ENCODE results near the gene FRMPD3. TPM values are rescaled to one million over a fixed set of nuclear protein-coding genes. Genes with fewer than 3 reads are reported as not detected.

FRMPD3 gene
- not detected in 2 replicates for total RNA-seq (2014; rRNA removed; shearing (Covaris generic))

DNA sequence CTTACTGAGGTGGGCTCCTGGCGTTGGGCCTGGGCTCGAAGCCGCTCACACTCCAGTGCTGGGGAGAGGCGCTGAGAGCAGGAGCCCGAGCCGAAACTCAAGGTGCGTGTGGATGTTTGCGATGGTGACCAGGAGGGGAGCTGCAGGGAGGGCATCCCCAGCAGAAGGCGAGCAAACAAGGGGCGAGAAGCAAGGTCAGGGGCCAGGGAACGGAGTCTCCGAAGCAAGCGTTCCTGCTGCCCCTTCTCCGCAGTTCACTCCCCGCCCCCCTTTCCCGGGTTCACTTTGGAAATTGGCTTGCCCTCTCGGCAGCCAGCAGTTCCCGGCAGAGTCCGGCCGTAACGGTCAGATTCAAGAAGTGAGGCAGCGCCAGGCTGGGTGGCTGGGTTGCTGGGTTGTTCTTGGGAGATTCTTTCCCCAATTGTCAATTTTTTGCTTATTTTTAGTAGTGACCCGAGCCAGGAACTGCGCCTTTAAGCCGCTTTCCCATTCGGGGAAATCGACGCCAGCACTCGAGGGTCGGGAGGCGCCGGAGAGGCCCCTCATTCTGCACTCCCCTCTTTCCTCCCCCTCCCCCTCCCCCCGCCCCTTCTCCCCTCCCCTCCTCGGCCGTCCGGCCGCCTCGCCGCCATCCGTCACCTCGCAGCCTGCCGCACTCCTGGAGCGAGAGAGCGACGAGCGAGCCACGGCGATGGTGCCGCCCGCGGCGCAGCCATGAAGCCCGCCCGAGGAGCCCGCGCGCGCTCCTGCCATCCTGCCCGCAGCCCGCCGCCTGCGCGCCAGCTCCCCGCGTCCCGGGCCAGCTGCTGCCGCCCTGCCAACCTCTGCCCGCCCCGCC, at the start of gene FRMPD3:
TSS of gene FRMPD3 (plus strand) at position 655 of the 838 bp plus-strand sequence. CDS start 76,937 bp downstream, outside the sequence.
- no peak for DNase-seq (ENCODE audit: low read depth in 1 of 2, low spot score in 2 of 2)
- Histone ChIP-seq H3K27ac (no peak within 1 kb of the TSS), H3K27me3 (replicated peaks) (peaks cover 14% of the 10 kb centered on the region), H3K9me3 (replicated peaks) (no peaks in the 10 kb centered on the region), H3K36me3 (no peaks in the 10 kb centered on the region), H3K4me1 (replicated peaks) (no peaks in the 10 kb centered on the region), H3K4me3 (peak within 1 kb of the TSS; percentile 25)

DNA sequence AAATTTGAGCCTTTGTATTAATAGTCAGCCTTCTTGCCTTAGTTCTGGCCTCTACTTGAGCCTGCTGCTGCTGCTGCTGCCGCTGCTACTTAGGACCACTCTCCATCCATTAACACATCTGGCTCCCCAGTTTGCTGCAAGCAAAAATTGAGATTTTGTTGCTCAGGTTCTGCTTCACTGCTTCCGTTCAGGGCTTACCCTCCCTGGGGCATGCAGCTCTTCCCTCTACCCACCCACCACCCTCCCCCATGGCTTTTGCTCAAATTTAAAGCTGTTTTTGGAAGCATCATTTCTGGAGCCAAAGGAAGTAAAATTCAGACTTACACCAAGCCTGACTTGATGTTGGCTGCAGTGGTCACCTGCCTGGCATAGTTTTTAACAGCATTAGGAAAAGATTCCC, 28.9 kb upstream of the FRMPD3 start:
- Histone ChIP-seq H3K27ac (no peak overlapping the region), H3K27me3 (replicated peaks) (no peaks in the 10 kb centered on the region), H3K4me1 (replicated peaks) (no peaks in the 10 kb centered on the region), H3K36me3 (no peaks in the 10 kb centered on the region), H3K4me3 (no peak overlapping the region), H3K9me3 (replicated peaks) (no peaks in the 10 kb centered on the region)
- DNase-seq (ENCODE audit: low read depth in 1 of 2, low spot score in 2 of 2) = no peak

DNA sequence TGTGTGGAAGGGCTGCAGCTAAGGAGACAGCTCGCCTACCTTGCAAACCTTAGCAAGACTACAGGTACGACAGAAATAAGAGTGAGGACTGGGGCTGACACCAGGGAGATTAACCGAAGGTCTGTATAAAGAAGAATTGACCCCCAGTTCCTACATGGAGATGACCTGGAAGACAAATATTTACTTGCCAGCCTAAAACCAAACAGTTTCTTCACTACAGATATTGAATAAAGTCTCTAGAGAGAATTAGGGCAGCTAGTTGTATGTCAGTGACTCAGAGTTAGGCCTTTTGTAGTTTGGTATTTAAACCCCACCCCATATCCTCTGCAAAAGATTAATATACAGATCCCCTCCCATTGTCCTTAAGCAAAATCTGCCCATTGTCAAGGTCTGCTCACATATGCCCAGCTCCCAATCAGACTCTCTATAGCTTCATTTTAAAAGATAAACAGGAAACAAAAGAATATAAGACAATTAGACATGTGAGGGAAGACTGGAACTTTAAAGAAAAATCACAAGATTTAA, 28.1 kb upstream of the FRMPD3 start:
- no peaks in the 10 kb centered on the region for H3K4me1 ChIP-seq (replicated peaks)
- H3K36me3 ChIP-seq = no peaks in the 10 kb centered on the region
- no peaks in the 10 kb centered on the region for H3K27me3 ChIP-seq (replicated peaks)
- H3K27ac ChIP-seq = no peak overlapping the region
- H3K4me3 ChIP-seq = no peak overlapping the region
- H3K9me3 ChIP-seq (replicated peaks) = no peaks in the 10 kb centered on the region
- no peak for DNase-seq (ENCODE audit: low read depth in 1 of 2, low spot score in 2 of 2)

DNA sequence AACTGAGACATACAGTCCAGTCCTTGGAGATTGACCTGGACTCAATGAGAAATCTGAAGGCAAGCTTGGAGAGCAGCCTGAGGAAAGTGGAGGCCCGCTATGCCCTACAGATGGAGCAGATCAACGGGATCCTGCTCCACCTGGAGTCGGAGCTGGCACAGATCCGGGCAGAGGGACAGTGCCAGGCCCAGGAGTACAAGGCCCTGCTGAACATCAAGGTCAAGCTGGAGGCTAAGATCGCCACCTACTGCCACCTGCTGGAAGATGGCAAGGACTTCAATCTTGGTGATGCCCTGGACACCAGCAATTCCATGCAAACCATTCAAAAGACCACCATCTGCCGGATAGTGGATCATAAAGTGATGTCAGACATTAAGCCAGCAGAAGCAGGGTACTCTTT, 20.4 kb upstream of the FRMPD3 start:
- H3K4me3 ChIP-seq = no peak overlapping the region
- no peaks in the 10 kb centered on the region for H3K4me1 ChIP-seq (replicated peaks)
- H3K27me3 ChIP-seq (replicated peaks) = no peaks in the 10 kb centered on the region
- no peaks in the 10 kb centered on the region for H3K9me3 ChIP-seq (replicated peaks)
- H3K36me3 ChIP-seq = no peaks in the 10 kb centered on the region
- DNase-seq (ENCODE audit: low read depth in 1 of 2, low spot score in 2 of 2) = no peak
- H3K27ac ChIP-seq = no peak overlapping the region

DNA sequence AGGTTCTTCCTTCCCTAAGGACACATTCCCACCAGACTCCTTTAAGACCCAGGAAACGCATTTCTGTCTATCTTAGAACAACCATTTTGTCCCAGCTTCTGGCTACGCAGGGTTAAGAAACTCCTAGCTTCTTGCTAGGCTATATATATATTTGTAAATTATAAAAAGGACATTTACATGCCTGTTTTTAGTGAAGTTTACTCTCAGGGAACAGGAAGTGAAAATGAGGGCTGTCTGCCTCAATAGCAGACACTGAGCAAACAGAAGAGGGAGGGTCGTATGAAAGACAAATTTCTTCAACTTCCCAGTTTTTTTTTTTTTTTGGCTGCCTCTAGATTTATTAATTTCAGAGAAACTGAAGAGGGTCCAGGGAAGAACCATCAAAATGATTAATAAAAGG, 9.3 kb upstream of the FRMPD3 start:
- H3K27ac ChIP-seq = no peak overlapping the region
- DNase-seq (ENCODE audit: low read depth in 1 of 2, low spot score in 2 of 2) = no peak
- no peaks in the 10 kb centered on the region for H3K9me3 ChIP-seq (replicated peaks)
- H3K36me3 ChIP-seq = no peaks in the 10 kb centered on the region
- no peaks in the 10 kb centered on the region for H3K4me1 ChIP-seq (replicated peaks)
- no peaks in the 10 kb centered on the region for H3K27me3 ChIP-seq (replicated peaks)
- no peak overlapping the region for H3K4me3 ChIP-seq

DNA sequence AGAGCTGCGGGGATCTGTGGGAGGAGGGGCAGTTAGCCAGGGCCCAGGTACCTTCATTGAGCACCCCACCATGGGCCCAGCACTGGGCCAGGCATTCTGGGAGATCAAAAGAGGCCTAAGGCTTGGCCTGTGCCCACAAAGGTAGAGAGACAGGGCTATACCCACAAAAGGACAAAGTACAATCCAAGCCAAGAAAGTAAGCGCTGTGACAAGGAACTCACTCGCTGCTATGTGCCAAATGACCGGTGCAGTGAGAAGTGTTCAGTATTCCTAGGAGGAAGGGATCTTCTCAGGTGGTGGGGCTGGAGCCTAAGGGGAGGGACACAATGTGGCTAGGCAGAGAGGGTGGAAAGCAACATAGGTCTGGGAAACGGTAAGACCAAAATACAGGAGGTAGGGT, 8.8 kb upstream of the FRMPD3 start:
- Histone ChIP-seq H3K9me3 (replicated peaks) (no peaks in the 10 kb centered on the region), H3K4me1 (replicated peaks) (no peaks in the 10 kb centered on the region), H3K4me3 (no peak overlapping the region), H3K36me3 (no peaks in the 10 kb centered on the region), H3K27me3 (replicated peaks) (no peaks in the 10 kb centered on the region), H3K27ac (no peak overlapping the region)
- no peak for DNase-seq (ENCODE audit: low read depth in 1 of 2, low spot score in 2 of 2)

DNA sequence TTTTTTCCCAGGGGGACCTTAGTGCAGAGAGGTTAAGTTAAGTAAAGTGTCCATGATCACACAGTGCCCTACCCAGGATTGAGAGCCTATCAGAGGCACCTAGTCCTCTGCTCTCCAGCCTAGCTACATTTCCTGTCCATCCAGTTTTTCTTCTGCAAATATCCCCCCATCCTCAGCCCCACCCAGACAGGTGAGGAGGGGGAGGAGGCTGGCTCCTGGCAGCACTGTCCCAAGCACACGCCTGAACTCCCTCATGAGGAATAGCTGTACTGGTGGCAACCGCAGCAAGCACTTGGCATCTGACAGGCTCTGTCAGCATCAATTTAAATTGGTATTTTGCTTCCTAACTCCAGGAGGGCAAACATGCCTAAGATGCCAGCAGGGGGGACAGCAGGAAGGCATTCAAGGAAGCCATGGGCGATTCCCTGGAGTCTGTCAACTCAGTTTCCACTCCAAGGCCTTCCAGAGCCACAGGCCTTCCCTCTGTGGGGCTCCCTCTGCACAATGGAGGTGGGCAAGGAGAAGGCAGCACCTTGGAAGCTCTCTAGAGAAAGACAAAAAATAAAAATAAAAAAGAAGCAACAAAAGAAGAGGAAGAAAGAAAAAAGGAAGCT, 6.4 kb upstream of the FRMPD3 start:
- Histone ChIP-seq H3K9me3 (replicated peaks) (no peaks in the 10 kb centered on the region), H3K4me1 (replicated peaks) (no peaks in the 10 kb centered on the region), H3K36me3 (no peaks in the 10 kb centered on the region), H3K4me3 (no peak overlapping the region), H3K27ac (no peak overlapping the region), H3K27me3 (replicated peaks) (no peaks in the 10 kb centered on the region)
- DNase-seq (ENCODE audit: low read depth in 1 of 2, low spot score in 2 of 2) = no peak

DNA sequence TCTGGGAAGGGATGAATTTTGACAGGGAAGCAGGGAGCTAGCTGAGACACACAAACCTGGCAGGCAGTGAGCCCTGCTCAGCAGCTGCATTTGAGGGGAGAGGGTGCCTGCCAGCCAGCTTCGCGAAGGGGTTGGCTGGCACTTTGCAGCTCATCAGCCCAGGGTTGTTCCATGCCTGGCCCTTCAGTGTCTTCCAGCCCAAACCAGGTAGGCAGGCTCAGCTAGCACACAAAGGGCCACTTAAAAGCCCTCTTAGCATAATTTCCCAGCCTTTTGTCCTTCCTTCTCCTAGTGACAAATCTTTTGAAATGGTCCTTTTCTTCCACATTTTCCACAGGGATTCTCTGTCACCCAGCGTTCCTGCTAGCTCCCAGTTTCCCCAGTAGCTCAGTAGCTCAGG, 4.3 kb upstream of the FRMPD3 start:
- Histone ChIP-seq H3K4me3 (no peak overlapping the region), H3K36me3 (no peaks in the 10 kb centered on the region), H3K27me3 (replicated peaks) (peaks cover 8% of the 10 kb centered on the region), H3K9me3 (replicated peaks) (no peaks in the 10 kb centered on the region), H3K4me1 (replicated peaks) (no peaks in the 10 kb centered on the region), H3K27ac (no peak overlapping the region)
- DNase-seq (ENCODE audit: low read depth in 1 of 2, low spot score in 2 of 2) = no peak

DNA sequence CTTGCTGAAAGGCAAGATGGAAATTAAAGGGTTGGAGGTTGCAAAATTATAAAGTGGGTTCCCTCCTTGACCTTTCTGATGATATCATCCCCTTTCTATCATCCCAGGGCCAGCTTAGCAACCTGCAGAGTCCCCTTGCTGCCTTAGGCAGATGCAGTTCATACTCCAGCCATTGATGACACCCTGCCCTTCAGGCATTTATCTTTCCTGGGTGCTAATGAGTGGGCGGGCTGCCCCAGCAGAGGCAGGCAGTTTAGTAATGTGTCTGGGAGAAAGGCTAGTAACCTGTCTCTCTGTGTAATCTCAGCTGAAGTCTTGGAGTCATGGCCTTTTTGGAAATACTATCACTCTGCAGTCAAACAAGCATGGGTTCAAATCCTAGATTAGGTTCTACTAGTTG, 3.8 kb upstream of the FRMPD3 start:
- Histone ChIP-seq H3K4me1 (replicated peaks) (no peaks in the 10 kb centered on the region), H3K36me3 (no peaks in the 10 kb centered on the region), H3K9me3 (replicated peaks) (no peaks in the 10 kb centered on the region), H3K27me3 (replicated peaks) (peaks cover 11% of the 10 kb centered on the region), H3K27ac (no peak overlapping the region), H3K4me3 (no peak overlapping the region)
- no peak for DNase-seq (ENCODE audit: low read depth in 1 of 2, low spot score in 2 of 2)

DNA sequence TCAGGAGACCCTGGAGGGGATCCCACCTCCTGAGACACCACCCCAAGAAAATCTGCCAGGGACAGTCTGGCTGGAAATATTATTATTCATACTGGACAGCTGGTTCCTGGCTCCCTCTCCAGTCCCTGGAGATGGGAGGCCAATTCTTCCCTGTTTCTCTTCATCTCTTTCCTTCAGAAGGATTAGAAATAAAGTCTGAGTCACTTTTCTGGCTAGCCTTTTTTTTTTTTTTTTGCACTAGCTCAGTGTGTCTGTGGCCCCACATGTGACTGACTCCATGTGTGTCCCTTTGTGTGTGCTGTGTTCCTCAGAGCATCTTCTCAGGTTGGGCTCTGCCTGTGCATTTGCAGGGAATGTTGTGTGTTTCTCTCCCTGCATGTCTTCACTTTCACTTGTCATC, 1.8 kb upstream of the FRMPD3 start:
- Histone ChIP-seq H3K4me3 (no peak overlapping the region), H3K27me3 (replicated peaks) (peaks cover 14% of the 10 kb centered on the region), H3K4me1 (replicated peaks) (no peaks in the 10 kb centered on the region), H3K9me3 (replicated peaks) (no peaks in the 10 kb centered on the region), H3K36me3 (no peaks in the 10 kb centered on the region), H3K27ac (no peak overlapping the region)
- no peak for DNase-seq (ENCODE audit: low read depth in 1 of 2, low spot score in 2 of 2)

DNA sequence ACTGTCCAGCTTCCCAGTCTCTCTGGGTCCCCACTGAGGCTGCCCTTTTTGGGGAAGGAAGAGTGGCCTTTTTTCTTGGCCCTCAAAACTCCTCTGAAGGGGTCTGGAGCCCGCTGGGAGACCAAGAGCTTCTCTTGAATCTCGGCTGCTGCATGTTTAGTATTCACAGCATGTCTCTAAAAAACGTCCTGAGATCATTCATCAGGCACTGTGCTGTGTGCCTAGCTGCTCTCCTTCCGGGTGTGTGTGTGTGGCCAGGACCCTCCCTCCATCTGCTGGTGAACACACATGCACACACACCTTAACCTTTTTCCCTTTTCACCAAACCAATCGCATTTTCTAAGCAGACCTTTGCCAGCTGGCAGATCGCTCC, 841 bp upstream of the FRMPD3 start:
- Histone ChIP-seq H3K4me1 (replicated peaks) (no peaks in the 10 kb centered on the region), H3K36me3 (no peaks in the 10 kb centered on the region), H3K27ac (no peak overlapping the region), H3K9me3 (replicated peaks) (no peaks in the 10 kb centered on the region), H3K27me3 (replicated peaks) (peaks cover 14% of the 10 kb centered on the region), H3K4me3 (no peak overlapping the region)
- no peak for DNase-seq (ENCODE audit: low read depth in 1 of 2, low spot score in 2 of 2)

DNA sequence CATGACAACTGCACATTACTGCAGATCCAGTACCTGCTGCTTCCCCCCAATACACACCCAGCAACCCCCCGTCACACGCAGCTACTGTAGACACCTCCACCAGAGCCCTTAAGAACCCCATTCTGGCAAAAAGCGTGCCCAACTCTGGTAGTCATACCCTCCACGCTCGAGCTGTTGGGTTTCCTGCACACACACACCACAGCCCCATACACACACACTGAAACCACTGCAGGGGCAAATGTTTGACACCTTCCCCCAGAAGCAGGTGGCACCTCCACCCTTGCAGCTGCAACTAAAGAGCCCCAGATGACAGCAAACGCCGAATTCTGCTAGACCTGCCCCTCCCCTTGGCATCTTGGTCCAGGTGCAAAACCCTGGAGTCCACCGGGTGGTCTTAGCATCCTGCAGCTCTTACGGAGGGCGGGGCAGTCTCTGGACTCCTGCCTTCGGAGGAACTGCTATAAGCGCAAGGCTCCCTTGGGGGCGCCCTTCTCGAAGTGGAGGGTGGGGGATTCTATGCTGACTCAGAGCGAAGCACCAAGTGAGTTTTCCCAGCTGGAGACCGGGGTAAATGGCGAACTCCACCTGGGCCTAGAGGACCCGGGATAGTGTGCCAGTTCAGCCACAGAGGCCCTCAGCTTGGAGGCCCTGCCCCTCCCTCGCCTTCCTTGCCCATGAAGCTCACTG, 1.5 kb downstream of the FRMPD3 start:
- Histone ChIP-seq H3K27me3 (replicated peaks) (peaks cover 14% of the 10 kb centered on the region), H3K4me1 (replicated peaks) (no peaks in the 10 kb centered on the region), H3K27ac (no peak overlapping the region), H3K4me3 (no peak overlapping the region), H3K36me3 (no peaks in the 10 kb centered on the region), H3K9me3 (replicated peaks) (no peaks in the 10 kb centered on the region)
- DNase-seq (ENCODE audit: low read depth in 1 of 2, low spot score in 2 of 2) = no peak

DNA sequence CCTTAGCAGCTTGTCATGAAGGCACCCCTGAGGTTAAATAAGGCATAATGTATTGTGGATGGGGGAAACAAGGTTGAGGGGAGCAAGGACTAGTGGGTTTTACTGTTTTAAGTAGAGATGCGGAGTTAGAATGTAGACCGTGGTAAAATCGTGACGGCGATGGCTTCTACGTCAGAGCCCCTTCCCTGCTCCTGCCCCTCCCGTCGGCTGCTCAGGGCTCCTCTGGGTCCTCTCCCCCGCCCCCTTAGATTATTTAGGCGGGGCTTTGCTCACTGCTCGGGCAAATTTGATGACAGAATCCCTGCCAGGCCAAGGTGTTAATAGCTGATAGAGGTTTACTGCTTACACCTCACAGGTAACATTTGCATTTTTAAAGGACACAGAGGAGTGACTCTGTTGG, 2.3 kb downstream of the FRMPD3 start:
- Histone ChIP-seq H3K27me3 (replicated peaks) (peaks cover 14% of the 10 kb centered on the region), H3K36me3 (no peaks in the 10 kb centered on the region), H3K4me3 (no peak overlapping the region), H3K4me1 (replicated peaks) (no peaks in the 10 kb centered on the region), H3K27ac (no peak overlapping the region), H3K9me3 (replicated peaks) (no peaks in the 10 kb centered on the region)
- DNase-seq (ENCODE audit: low read depth in 1 of 2, low spot score in 2 of 2) = no peak

DNA sequence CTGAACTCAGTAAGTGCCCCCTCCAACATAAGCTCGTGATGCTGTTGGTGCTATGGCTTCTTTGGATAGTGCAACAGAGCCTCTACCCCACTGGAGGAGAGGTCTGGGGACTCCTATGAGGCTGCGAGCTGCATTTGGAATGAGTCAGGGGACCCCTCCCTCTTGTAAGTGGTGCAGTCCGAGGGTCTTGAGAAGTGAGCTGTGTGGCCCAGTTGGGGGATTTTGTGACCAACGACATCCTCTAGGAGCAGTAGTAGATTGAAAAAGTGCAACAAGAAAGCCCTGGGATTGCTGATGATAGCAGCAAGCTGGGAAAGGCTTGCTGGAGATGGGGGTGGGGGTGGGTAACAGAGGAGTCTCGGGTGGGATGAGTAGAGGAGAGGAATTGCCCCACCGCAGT, 3.1 kb downstream of the FRMPD3 start:
- no peak overlapping the region for H3K27ac ChIP-seq
- H3K4me1 ChIP-seq (replicated peaks) = no peaks in the 10 kb centered on the region
- H3K36me3 ChIP-seq = no peaks in the 10 kb centered on the region
- peaks cover 14% of the 10 kb centered on the region for H3K27me3 ChIP-seq (replicated peaks)
- no peak overlapping the region for H3K4me3 ChIP-seq
- no peak for DNase-seq (ENCODE audit: low read depth in 1 of 2, low spot score in 2 of 2)
- H3K9me3 ChIP-seq (replicated peaks) = no peaks in the 10 kb centered on the region
